GM23338 (cell line): ENCODE data around the gene GRID2IP. TPM values are rescaled to one million over a fixed set of nuclear protein-coding genes. Genes with fewer than 3 reads are reported as not detected.

Experiments
- ATAC-seq: fragments of 200-7000 bp; cut with Tn5 transposase; 3 replicates; pipeline ENCODE4 v1.9.1; 2020
- DNase-seq: peaks from one replicate; pipeline ENCODE4 v3.0.0-alpha.2; 2015; ENCODE audit warnings: low spot score
- H2AFZ ChIP-seq: fragments of 200-600 bp; sonication (generic); 2 replicates; pipeline ENCODE4 v1.8.0; 2016; ENCODE audit warnings: antibody characterized with exemption, mild to moderate bottlenecking, moderate library complexity
- H3F3A ChIP-seq: fragments of 200-600 bp; sonication (generic); replicated peaks from 2 replicates; pipeline ENCODE4 v1.8.0; 2017; ENCODE audit warnings: antibody characterized with exemption, mixed run types, low read depth
- H3K27ac ChIP-seq: fragments of 200-600 bp; sonication (generic); 2 replicates; pipeline ENCODE4 v1.6.1; 2016; ENCODE audit warnings: low read depth
- H3K27me3 ChIP-seq: fragments of 200-600 bp; sonication (generic); 2 replicates; pipeline ENCODE4 v1.8.0; 2016; ENCODE audit warnings: mild to moderate bottlenecking, mixed run types, moderate library complexity; ENCODE audit not compliant: insufficient read depth
- H3K36me3 ChIP-seq: fragments of 200-600 bp; sonication (generic); 2 replicates; pipeline ENCODE4 v1.8.0; 2016; ENCODE audit warnings: mild to moderate bottlenecking; ENCODE audit not compliant: insufficient read depth
- H3K4me1 ChIP-seq: fragments of 200-600 bp; sonication (generic); 2 replicates; pipeline ENCODE4 v1.8.0; 2016; ENCODE audit warnings: mild to moderate bottlenecking, moderate library complexity; ENCODE audit not compliant: insufficient read depth
- H3K4me2 ChIP-seq: fragments of 200-600 bp; sonication (generic); 2 replicates; pipeline ENCODE4 v1.7.1; 2017; ENCODE audit warnings: mixed run types
- H3K4me3 ChIP-seq: fragments of 200-600 bp; sonication (generic); 2 replicates; pipeline ENCODE4 v1.6.1; 2016; ENCODE audit warnings: mixed run types
- H3K79me2 ChIP-seq: fragments of 200-600 bp; sonication (generic); replicated peaks from 2 replicates; pipeline ENCODE4 v1.8.0; 2017; ENCODE audit warnings: mild to moderate bottlenecking; ENCODE audit not compliant: insufficient read depth
- H3K9me2 ChIP-seq: fragments of 200-600 bp; sonication (generic); 2 replicates; pipeline ENCODE4 v1.8.0; 2017; ENCODE audit not compliant: insufficient read depth
- H4K20me1 ChIP-seq: fragments of 200-600 bp; sonication (generic); replicated peaks from 2 replicates; pipeline ENCODE4 v1.8.0; 2017; ENCODE audit warnings: mild to moderate bottlenecking; ENCODE audit not compliant: insufficient read depth
- H3K27ac Mint-ChIP-seq: 2 replicates; pipeline ENCODE4 v1.8.0; 2020; ENCODE audit warnings: inconsistent platforms, mild to moderate bottlenecking, moderate library complexity, mixed read lengths
- H3K27me3 Mint-ChIP-seq: 3 replicates; pipeline ENCODE4 v1.8.0; 2022; ENCODE audit warnings: low read depth, mild to moderate bottlenecking, moderate library complexity, mixed read lengths, inconsistent platforms; ENCODE audit not compliant: insufficient read depth, poor library complexity
- H3K36me3 Mint-ChIP-seq: 3 replicates; pipeline ENCODE4 v1.8.0; 2021; ENCODE audit warnings: low read depth, mild to moderate bottlenecking, inconsistent platforms, moderate library complexity, mixed read lengths
- H3K4me1 Mint-ChIP-seq: 3 replicates; pipeline ENCODE4 v1.8.0; 2020; ENCODE audit warnings: mild to moderate bottlenecking, inconsistent platforms, mixed read lengths
- H3K4me3 Mint-ChIP-seq: 3 replicates; pipeline ENCODE4 v1.8.0; 2021; ENCODE audit warnings: moderate library complexity, mild to moderate bottlenecking, inconsistent platforms, mixed read lengths
- H3K9me3 Mint-ChIP-seq: 3 replicates; pipeline ENCODE4 v1.8.0; 2020; ENCODE audit warnings: moderate library complexity, mild to moderate bottlenecking, inconsistent platforms, mixed read lengths
- CREB1 ChIP-seq: fragments of 250-450 bp; sonication (Bioruptor Pico); IDR thresholded peaks from 2 replicates; pipeline ENCODE4 v1.5.0; 2020; ENCODE audit warnings: low read depth, mild to moderate bottlenecking, moderate library complexity
- EZH2 ChIP-seq: fragments of 200-600 bp; sonication (generic); IDR thresholded peaks from one replicate; pipeline ENCODE4 v1.8.0; 2017; ENCODE audit warnings: antibody characterized with exemption, mild to moderate bottlenecking, low read depth; ENCODE audit not compliant: unreplicated experiment
- EZH2phosphoT487 ChIP-seq: fragments of 200-600 bp; sonication (generic); IDR thresholded peaks from one replicate; pipeline ENCODE4 v1.8.1; 2018; ENCODE audit warnings: antibody characterized with exemption; ENCODE audit not compliant: unreplicated experiment
- NANOG ChIP-seq: IDR thresholded peaks from 2 replicates; pipeline ENCODE4 v1.6.1; 2016; ENCODE audit warnings: antibody characterized with exemption, borderline replicate concordance
- STAT1 ChIP-seq: IDR thresholded peaks from one replicate; pipeline ENCODE4 v1.6.1; 2016; ENCODE audit warnings: antibody characterized with exemption; ENCODE audit not compliant: unreplicated experiment
- ZNF331 ChIP-seq: fragments of 250-450 bp; sonication (Bioruptor Pico); IDR thresholded peaks from 2 replicates; pipeline ENCODE4 v1.5.0; 2020; ENCODE audit warnings: low read depth, mild to moderate bottlenecking, moderate library complexity
- polyA plus RNA-seq: library from polyadenylated mRNA; unstranded; fragments of >200 nt; fragmentation: Nextera tagmentation; extraction: Ambion mirVana; gene quantifications from 2 replicates; pipeline ENCODE4 v1.2.1, GENCODE V29; 2016
- total RNA-seq: library from RNA; depleted of rRNA; stranded (reverse); fragments of >200 nt; shearing (Covaris generic); gene quantifications from 2 replicates; pipeline ENCODE4 v1.2.3, GENCODE V29; 2014
- TF ChIP-seq, protein P1 (sequence below): IDR thresholded peaks from 2 replicates; pipeline ENCODE4 v1.6.1; 2016; ENCODE audit warnings: antibody characterized with exemption
- TF ChIP-seq, protein P2 (sequence below): fragments of 250-450 bp; sonication (Bioruptor Pico); IDR thresholded peaks from 2 replicates; pipeline ENCODE4 v1.5.0; 2020; ENCODE audit warnings: mild to moderate bottlenecking, moderate library complexity
- TF ChIP-seq, protein P3 (sequence below), 2 experiments: fragments of 200-600 bp in 1 of 2; sonication (generic) in 1 of 2; conservative IDR thresholded peaks; 2 replicates each; pipeline versions ENCODE4 v1.5.1 to v1.6.1; 2016 to 2017; ENCODE audit warnings: antibody characterized with exemption in 2 of 2, low read depth in 2 of 2, mild to moderate bottlenecking in 2 of 2, moderate library complexity in 1 of 2

GRID2IP gene
- total and polyA plus RNA-seq, 2 experiments from 2014 or later = 0.73 to 1.5 TPM

DNA sequence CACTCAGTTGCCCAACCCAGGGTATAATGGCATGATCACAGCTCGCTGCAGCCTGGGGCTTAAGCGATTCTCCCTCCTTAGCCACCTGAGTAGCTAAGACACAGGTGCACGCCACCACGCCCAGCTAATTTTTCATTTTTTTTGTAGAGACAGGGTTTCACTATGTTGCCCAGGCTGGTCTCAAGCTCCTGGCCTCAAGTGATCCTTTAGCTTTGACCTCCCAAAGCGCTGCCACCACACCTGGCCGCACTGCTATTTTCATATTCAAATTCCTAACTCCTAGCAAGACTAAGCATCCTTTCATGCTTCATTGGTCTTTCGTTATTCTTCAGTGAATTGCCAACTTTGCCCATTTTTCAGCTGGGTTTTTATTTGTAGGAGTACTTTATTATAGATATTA lies 73.1 kb downstream of the GRID2IP start:
- H4K20me1 ChIP-seq = peaks cover 57% of the 10 kb centered on the region
- TF ChIP-seq, protein P1, sequence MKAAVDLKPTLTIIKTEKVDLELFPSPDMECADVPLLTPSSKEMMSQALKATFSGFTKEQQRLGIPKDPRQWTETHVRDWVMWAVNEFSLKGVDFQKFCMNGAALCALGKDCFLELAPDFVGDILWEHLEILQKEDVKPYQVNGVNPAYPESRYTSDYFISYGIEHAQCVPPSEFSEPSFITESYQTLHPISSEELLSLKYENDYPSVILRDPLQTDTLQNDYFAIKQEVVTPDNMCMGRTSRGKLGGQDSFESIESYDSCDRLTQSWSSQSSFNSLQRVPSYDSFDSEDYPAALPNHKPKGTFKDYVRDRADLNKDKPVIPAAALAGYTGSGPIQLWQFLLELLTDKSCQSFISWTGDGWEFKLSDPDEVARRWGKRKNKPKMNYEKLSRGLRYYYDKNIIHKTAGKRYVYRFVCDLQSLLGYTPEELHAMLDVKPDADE = no peak
- TF ChIP-seq STAT1 = no peak
- no peak for TF ChIP-seq CREB1 (CRISPR knock-in tag)
- TF ChIP-seq NANOG = no peak
- H3K27ac Mint-ChIP-seq = no peak overlapping the region; the same call in 1 of the 2 replicates

DNA sequence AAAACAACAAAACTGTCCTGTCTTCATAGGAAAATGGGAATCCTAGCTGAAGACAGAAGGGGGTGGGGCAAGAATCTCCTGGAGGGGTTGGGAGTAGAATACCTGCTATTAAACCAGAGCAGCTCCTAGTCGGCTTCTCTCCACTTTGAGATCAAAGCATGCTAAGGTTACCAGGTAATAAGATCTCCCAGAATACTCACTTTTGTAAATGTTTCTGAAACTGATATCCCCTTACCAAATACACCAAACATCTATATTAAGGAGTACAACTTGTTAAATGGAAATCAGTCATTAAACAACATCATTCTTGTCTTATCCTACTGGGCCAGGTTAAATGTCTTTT lies 74.0 kb downstream of the GRID2IP start:
- ATAC-seq (no peak), DNase-seq (no peak)
- Histone ChIP-seq H3K4me2 (no peak overlapping the region), H3K4me1 (0 out of 2 replicates have a peak, but pooled peaks cover 4% of the 10 kb centered on the region), H3K79me2 (peaks cover 87% of the 10 kb centered on the region), H3K4me3 (no peak overlapping the region), H2AFZ (no peak overlapping the region), H3K27ac (no peak overlapping the region), H3K27me3 (no peaks in the 10 kb centered on the region), H4K20me1 (peaks cover 52% of the 10 kb centered on the region), H3K36me3 (no peaks in the 10 kb centered on the region; the same call in 1 of the 2 replicates), H3F3A (0 out of 2 replicates have a peak, but pooled peaks cover 3% of the 10 kb centered on the region), H3K9me2 (no peaks in the 10 kb centered on the region)
- Mint-ChIP-seq H3K36me3 (peaks cover 13% of the 10 kb centered on the region), H3K4me1 (peaks cover 7% of the 10 kb centered on the region; the same call in 2 of the 3 replicates), H3K4me3 (no peak overlapping the region), H3K9me3 (no peaks in the 10 kb centered on the region), H3K27me3 (peaks cover 6% of the 10 kb centered on the region), H3K27ac (no peak overlapping the region)
- TF ChIP-seq CREB1 (CRISPR knock-in tag) = no peak
- TF ChIP-seq, protein P2, sequence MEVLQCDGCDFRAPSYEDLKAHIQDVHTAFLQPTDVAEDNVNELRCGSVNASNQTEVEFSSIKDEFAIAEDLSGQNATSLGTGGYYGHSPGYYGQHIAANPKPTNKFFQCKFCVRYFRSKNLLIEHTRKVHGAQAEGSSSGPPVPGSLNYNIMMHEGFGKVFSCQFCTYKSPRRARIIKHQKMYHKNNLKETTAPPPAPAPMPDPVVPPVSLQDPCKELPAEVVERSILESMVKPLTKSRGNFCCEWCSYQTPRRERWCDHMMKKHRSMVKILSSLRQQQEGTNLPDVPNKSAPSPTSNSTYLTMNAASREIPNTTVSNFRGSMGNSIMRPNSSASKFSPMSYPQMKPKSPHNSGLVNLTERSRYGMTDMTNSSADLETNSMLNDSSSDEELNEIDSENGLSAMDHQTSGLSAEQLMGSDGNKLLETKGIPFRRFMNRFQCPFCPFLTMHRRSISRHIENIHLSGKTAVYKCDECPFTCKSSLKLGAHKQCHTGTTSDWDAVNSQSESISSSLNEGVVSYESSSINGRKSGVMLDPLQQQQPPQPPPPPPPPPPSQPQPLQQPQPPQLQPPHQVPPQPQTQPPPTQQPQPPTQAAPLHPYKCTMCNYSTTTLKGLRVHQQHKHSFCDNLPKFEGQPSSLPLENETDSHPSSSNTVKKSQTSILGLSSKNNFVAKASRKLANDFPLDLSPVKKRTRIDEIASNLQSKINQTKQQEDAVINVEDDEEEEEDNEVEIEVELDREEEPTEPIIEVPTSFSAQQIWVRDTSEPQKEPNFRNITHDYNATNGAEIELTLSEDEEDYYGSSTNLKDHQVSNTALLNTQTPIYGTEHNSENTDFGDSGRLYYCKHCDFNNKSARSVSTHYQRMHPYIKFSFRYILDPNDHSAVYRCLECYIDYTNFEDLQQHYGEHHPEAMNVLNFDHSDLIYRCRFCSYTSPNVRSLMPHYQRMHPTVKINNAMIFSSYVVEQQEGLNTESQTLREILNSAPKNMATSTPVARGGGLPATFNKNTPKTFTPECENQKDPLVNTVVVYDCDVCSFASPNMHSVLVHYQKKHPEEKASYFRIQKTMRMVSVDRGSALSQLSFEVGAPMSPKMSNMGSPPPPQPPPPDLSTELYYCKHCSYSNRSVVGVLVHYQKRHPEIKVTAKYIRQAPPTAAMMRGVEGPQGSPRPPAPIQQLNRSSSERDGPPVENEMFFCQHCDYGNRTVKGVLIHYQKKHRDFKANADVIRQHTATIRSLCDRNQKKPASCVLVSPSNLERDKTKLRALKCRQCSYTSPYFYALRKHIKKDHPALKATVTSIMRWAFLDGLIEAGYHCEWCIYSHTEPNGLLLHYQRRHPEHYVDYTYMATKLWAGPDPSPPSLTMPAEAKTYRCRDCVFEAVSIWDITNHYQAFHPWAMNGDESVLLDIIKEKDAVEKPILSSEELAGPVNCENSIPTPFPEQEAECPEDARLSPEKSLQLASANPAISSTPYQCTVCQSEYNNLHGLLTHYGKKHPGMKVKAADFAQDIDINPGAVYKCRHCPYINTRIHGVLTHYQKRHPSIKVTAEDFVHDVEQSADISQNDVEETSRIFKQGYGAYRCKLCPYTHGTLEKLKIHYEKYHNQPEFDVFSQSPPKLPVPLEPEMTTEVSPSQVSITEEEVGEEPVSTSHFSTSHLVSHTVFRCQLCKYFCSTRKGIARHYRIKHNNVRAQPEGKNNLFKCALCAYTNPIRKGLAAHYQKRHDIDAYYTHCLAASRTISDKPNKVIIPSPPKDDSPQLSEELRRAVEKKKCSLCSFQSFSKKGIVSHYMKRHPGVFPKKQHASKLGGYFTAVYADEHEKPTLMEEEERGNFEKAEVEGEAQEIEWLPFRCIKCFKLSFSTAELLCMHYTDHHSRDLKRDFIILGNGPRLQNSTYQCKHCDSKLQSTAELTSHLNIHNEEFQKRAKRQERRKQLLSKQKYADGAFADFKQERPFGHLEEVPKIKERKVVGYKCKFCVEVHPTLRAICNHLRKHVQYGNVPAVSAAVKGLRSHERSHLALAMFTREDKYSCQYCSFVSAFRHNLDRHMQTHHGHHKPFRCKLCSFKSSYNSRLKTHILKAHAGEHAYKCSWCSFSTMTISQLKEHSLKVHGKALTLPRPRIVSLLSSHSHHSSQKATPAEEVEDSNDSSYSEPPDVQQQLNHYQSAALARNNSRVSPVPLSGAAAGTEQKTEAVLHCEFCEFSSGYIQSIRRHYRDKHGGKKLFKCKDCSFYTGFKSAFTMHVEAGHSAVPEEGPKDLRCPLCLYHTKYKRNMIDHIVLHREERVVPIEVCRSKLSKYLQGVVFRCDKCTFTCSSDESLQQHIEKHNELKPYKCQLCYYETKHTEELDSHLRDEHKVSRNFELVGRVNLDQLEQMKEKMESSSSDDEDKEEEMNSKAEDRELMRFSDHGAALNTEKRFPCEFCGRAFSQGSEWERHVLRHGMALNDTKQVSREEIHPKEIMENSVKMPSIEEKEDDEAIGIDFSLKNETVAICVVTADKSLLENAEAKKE = no peak
- no peak for TF ChIP-seq ZNF331
- TF ChIP-seq EZH2phosphoT487 = no peak
- TF ChIP-seq, protein P3, sequence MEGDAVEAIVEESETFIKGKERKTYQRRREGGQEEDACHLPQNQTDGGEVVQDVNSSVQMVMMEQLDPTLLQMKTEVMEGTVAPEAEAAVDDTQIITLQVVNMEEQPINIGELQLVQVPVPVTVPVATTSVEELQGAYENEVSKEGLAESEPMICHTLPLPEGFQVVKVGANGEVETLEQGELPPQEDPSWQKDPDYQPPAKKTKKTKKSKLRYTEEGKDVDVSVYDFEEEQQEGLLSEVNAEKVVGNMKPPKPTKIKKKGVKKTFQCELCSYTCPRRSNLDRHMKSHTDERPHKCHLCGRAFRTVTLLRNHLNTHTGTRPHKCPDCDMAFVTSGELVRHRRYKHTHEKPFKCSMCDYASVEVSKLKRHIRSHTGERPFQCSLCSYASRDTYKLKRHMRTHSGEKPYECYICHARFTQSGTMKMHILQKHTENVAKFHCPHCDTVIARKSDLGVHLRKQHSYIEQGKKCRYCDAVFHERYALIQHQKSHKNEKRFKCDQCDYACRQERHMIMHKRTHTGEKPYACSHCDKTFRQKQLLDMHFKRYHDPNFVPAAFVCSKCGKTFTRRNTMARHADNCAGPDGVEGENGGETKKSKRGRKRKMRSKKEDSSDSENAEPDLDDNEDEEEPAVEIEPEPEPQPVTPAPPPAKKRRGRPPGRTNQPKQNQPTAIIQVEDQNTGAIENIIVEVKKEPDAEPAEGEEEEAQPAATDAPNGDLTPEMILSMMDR (conservative IDR thresholded peaks at IDR 0.05; ENCODE audit: low read depth in 2 of 2) = no peak
- no peak for TF ChIP-seq STAT1
- TF ChIP-seq NANOG = no peak
- TF ChIP-seq EZH2 = no peak

More for the DNA sequence above, 73.1 kb downstream of the GRID2IP start:
- Mint-ChIP-seq H3K27me3 (peaks cover 6% of the 10 kb centered on the region), H3K9me3 (no peaks in the 10 kb centered on the region), H3K36me3 (peaks cover 15% of the 10 kb centered on the region), H3K4me1 (peaks cover 9% of the 10 kb centered on the region; the same call in 2 of the 3 replicates), H3K4me3 (no peak overlapping the region)
- Histone ChIP-seq H3K27ac (no peak overlapping the region), H3K4me3 (no peak overlapping the region), H3F3A (0 out of 2 replicates have a peak, but pooled peaks cover 3% of the 10 kb centered on the region), H3K9me2 (no peaks in the 10 kb centered on the region), H3K27me3 (no peaks in the 10 kb centered on the region), H3K4me2 (no peak overlapping the region), H3K79me2 (peaks cover 96% of the 10 kb centered on the region), H2AFZ (no peak overlapping the region), H3K36me3 (no peaks in the 10 kb centered on the region; the same call in 1 of the 2 replicates), H3K4me1 (peaks cover 10% of the 10 kb centered on the region; the same call in 1 of the 2 replicates)
- DNase-seq (no peak), ATAC-seq (no peak)
